Measurements from ENCODE around the gene HHATL. TPM values are rescaled to one million over a fixed set of nuclear protein-coding genes. Genes with fewer than 3 reads are reported as not detected.

The HHATL gene
- total and polyA plus RNA-seq, 8 donors: 0.29 to 1.3 (median 1.0) TPM; not detected in 1

- H3K27me3 ChIP-seq: peaks cover 0 to 10% of the 10 kb centered on the region in 2 donors
- intact Hi-C loops (cut with DNase I): no loop called here
Measured at GRCh38 chr3:42698911-42699230, 3.7 kb downstream of the HHATL start.

GRCh38 chr3:42698216-42698910 lies 4.2 kb downstream of the HHATL start:
- no peak overlapping the region for H3K27ac ChIP-seq
- H3K9me3 ChIP-seq: no peaks in the 10 kb centered on the region
- no peaks in the 10 kb centered on the region for H3K4me1 ChIP-seq
- intact Hi-C loops (cut with DNase I): no loop called here
- no peak overlapping the region for H3K4me3 ChIP-seq
- H3K36me3 ChIP-seq: no peaks in the 10 kb centered on the region
- DNase-seq: no peak
- TF ChIP-seq, protein P1, sequence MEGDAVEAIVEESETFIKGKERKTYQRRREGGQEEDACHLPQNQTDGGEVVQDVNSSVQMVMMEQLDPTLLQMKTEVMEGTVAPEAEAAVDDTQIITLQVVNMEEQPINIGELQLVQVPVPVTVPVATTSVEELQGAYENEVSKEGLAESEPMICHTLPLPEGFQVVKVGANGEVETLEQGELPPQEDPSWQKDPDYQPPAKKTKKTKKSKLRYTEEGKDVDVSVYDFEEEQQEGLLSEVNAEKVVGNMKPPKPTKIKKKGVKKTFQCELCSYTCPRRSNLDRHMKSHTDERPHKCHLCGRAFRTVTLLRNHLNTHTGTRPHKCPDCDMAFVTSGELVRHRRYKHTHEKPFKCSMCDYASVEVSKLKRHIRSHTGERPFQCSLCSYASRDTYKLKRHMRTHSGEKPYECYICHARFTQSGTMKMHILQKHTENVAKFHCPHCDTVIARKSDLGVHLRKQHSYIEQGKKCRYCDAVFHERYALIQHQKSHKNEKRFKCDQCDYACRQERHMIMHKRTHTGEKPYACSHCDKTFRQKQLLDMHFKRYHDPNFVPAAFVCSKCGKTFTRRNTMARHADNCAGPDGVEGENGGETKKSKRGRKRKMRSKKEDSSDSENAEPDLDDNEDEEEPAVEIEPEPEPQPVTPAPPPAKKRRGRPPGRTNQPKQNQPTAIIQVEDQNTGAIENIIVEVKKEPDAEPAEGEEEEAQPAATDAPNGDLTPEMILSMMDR (IDR thresholded peaks at IDR 0.05): no peak
- ATAC-seq: no peak
- H3K27me3 ChIP-seq: peaks cover 0 to 10% of the 10 kb centered on the region in 2 donors

More at GRCh38 chr3:42698911-42699230, 3.7 kb downstream of the HHATL start:
- no peaks in the 10 kb centered on the region for H3K36me3 ChIP-seq
- H3K4me1 ChIP-seq: no peaks in the 10 kb centered on the region
- peak in 1 of 4 donors; percentile 54 for DNase-seq
- no peak overlapping the region for H3K4me3 ChIP-seq
- H3K27ac ChIP-seq: no peak overlapping the region
- ATAC-seq: peak; percentile 30
- H3K9me3 ChIP-seq: no peaks in the 10 kb centered on the region
- TF ChIP-seq, protein P1 (IDR thresholded peaks at IDR 0.05): no peak

- Histone ChIP-seq H3K27ac (no peak overlapping the region), H3K36me3 (no peaks in the 10 kb centered on the region), H3K4me1 (no peaks in the 10 kb centered on the region), H3K4me3 (no peak overlapping the region), H3K27me3 (peaks cover 0 to 9% of the 10 kb centered on the region in 2 donors), H3K9me3 (no peaks in the 10 kb centered on the region)
- TF ChIP-seq, protein P1 (IDR thresholded peaks at IDR 0.05): no peak
- DNase-seq (peak in 1 of 4 donors; percentile 40), ATAC-seq (no peak)
- intact Hi-C loops (cut with DNase I): no loop called here
Measured at GRCh38 chr3:42697289-42698051, 5.1 kb downstream of the HHATL start.

DNA sequence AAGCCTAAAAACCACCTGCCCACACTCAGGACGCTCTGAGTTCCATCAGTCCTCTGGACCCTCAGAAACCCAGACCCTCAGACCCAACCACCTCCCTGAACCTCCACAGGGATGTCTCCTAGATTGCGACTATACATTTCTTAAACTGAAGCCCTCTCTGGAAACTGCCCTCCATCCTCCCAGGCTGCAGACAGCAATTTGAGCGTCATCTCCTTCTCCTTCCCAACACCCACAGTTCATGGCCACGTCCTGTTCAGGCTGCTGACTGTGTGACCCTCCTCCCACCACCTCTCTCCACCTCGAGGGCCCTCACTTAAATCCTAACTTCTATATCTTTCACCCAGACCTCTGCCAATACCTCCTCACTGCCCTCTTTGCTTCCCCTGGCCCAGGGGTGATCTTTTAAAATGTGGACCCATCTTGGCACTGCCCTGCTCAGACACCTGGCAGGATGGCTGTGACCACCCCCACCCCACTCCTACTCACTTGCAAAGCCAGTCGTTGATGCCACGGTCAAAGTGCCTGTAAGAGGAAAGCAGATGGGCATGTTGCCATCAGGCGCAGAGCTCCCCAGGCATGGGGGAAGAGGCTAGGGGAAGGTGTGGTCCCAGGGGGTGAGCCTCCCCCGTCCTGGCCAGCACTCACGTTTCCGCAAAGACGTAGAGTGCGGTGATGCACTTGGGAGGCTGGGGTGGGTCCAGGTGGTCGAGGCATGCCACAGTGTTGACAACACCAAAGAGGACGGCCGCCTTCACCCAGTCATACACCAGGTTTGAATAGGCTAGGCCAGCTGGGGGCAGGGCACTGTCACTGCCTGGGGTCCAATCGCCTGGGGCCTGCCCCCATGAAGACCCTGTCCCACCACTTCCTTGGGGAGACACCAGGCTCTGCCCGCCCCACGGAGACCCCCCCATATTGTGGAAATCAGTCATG lies 6.0 kb downstream of the HHATL start:
- Histone ChIP-seq H3K27ac (no peak overlapping the region), H3K27me3 (peaks cover 0 to under 1% of the 10 kb centered on the region in 2 donors), H3K4me1 (no peaks in the 10 kb centered on the region), H3K4me3 (no peak overlapping the region), H3K36me3 (no peaks in the 10 kb centered on the region), H3K9me3 (no peaks in the 10 kb centered on the region)
- intact Hi-C loops (cut with DNase I): no loop called here
- TF ChIP-seq, protein P1 (IDR thresholded peaks at IDR 0.05): no peak
- DNase-seq: peak in 1 of 4 donors; percentile 62
- ATAC-seq: no peak
